Measurements from ENCODE around the gene HRH1.

- no peak for TF ChIP-seq MYC (IDR thresholded peaks at IDR 0.05; ENCODE audit: low read depth, low read length)
- TF ChIP-seq CTCF (IDR thresholded peaks at IDR 0.05; ENCODE audit: extremely low read depth in 1 of 2, insufficient read depth in 1 of 2, low read depth in 1 of 2, low read length in 2 of 2) = no peak
- no peak for TF ChIP-seq POLR2AphosphoS5 (IDR thresholded peaks at IDR 0.05; ENCODE audit: insufficient read depth, low read depth, low read length)
- no peak for TF ChIP-seq EZH2 (IDR thresholded peaks at IDR 0.05; ENCODE audit: borderline replicate concordance, low read depth, low read length, severe bottlenecking)
- no peak for TF ChIP-seq JUN (IDR thresholded peaks at IDR 0.05; ENCODE audit: borderline replicate concordance, insufficient read depth, insufficient read length, low read depth)
- TF ChIP-seq POLR2A (IDR thresholded peaks at IDR 0.05; ENCODE audit: low read depth, low read length) = no peak
Observed at GRCh38 chr3:11238880-11239279, 84.6 kb downstream of the HRH1 start.
